ENCODE results near the gene MYADML2.

- TF ChIP-seq REST (IDR thresholded peaks at IDR 0.05; ENCODE audit: low read depth) (no peak), TCF12 (IDR thresholded peaks at IDR 0.05; ENCODE audit: low read depth) (no peak), CREB1 (IDR thresholded peaks at IDR 0.05; ENCODE audit: low read depth) (no peak), EP300 (IDR thresholded peaks at IDR 0.05; ENCODE audit: borderline replicate concordance) (no peak), FOXM1 (IDR thresholded peaks at IDR 0.05; ENCODE audit: borderline replicate concordance, low read depth) (no peak), TAF1 (IDR thresholded peaks at IDR 0.05; ENCODE audit: low read depth) (no peak), USF1 (IDR thresholded peaks at IDR 0.05) (no peak), TEAD4 (IDR thresholded peaks at IDR 0.05) (no peak), RAD21 (IDR thresholded peaks at IDR 0.05; ENCODE audit: low read depth) (no peak), ZBTB7A (IDR thresholded peaks at IDR 0.05; ENCODE audit: low read depth) (no peak)
These were observed 14.6 kb downstream of the MYADML2 start for GRCh38 chr17:81932333-81932983.
